Psoas muscle (tissue), 8 donors: ENCODE measurements around the gene DAO. TPM values are rescaled to one million over a fixed set of nuclear protein-coding genes. Genes with fewer than 3 reads are reported as not detected.
A peak's percentile ranks its signal among the peaks of the same experiment; 100 is the strongest.

ENCODE experiments used
- ATAC-seq, 4 donors: fragments of 200-7000 bp; cut with Tn5 transposase; one replicate each; pipeline ENCODE4 v1.9.1; 2020; ENCODE audit warnings: moderate library complexity in 3 of 4, mild to moderate bottlenecking in 2 of 4
- DNase-seq, 2 donors: peaks; one replicate each; pipeline ENCODE4 v3.0.0-alpha.2; 2020
- H3K27ac ChIP-seq: fragments of 200-600 bp; one replicate; pipeline ENCODE4 v1.8.0; 2022
- H3K27me3 ChIP-seq, 3 donors: fragments of 200-600 bp in 1 of 3; one replicate each; pipeline versions ENCODE4 v1.6.1 to v1.8.0; 2013 to 2022; ENCODE audit warnings: low read length in 2 of 3, mild to moderate bottlenecking in 2 of 3, moderate library complexity in 1 of 3; ENCODE audit not compliant: insufficient read depth in 3 of 3
- H3K36me3 ChIP-seq, 2 donors: fragments of 200-600 bp in 1 of 2; one replicate each; pipeline versions ENCODE4 v1.6.1 to v1.8.0; 2013 to 2022; ENCODE audit warnings: low read depth in 1 of 2, mild to moderate bottlenecking in 1 of 2, moderate library complexity in 1 of 2; ENCODE audit not compliant: insufficient read depth in 1 of 2
- H3K4me1 ChIP-seq: fragments of 200-600 bp; one replicate; pipeline ENCODE4 v1.8.0; 2022
- H3K4me3 ChIP-seq: fragments of 200-600 bp; one replicate; pipeline ENCODE4 v1.8.0; 2022; ENCODE audit warnings: mild to moderate bottlenecking
- H3K9me3 ChIP-seq: fragments of 200-600 bp; one replicate; pipeline ENCODE4 v1.8.0; 2022
- CTCF ChIP-seq: fragments of 200-600 bp; IDR thresholded peaks from one replicate; pipeline ENCODE4 v1.8.0; 2022; ENCODE audit warnings: antibody characterized with exemption
- WGBS, 3 donors: extraction: QIAGEN DNeasy Blood & Tissue Kit; methylation state at CpG; one replicate each; pipeline versions ENCODE4 v1.1.6 to v1.1.7; 2013; 5-methylcytosine and 5-hydroxymethylcytosine counted together
- intact Hi-C, 2 donors: fragments of 100-400 bp; cut with DNase I; formaldehyde crosslinking; loops; one replicate each; pipeline versions ENCODE4 v1.11.0 to v1.14.2; 2022
- polyA plus RNA-seq, 3 donors: library from polyadenylated mRNA; stranded (reverse); fragments of 200-250 nt; gene quantifications; one replicate each; pipeline ENCODE4 v1.2.3, GENCODE V29; 2013
- total RNA-seq, 4 donors: library from RNA; stranded (reverse); fragmentation: NEBNext Ultra II Directional in 2 of 4; extraction: Animal tissue kit (Norgen Biotek cat#: 25700) in 2 of 4; gene quantifications; one replicate each; pipeline versions ENCODE4 v1.2.1 to v1.2.4, GENCODE V29; 2021 to 2023
- donor health status: healthy with polysubstance abuse.
- donor health status: DM: no; HTN: no; CAD: no; lungs with moderate emphysema.
- donor health status: Bipolar disorder and iron deficiency.
- donor health status: healthy.
- donor health status: DM: yes; HTN: yes; CAD: no.
- donor health status: DM: no; HTN: no; CAD: no.
- donor health status: DM: no; HTN: no; CAD: no.
- donor health status: DM: yes; HTN: yes; CAD: no.

The DAO gene
- total and polyA plus RNA-seq, 7 donors: not detected

- no peak for DNase-seq
- TF ChIP-seq CTCF: no peak
Observed at GRCh38 chr12:108855284-108856169, 24.4 kb upstream of the DAO start.

GRCh38 chr12:108856170-108856427 is 23.8 kb upstream of the DAO start:
- Histone ChIP-seq H3K4me1 (peaks cover 61% of the 10 kb centered on the region), H3K27ac (peak overlapping the region; percentile 100), H3K27me3 (no peaks in the 10 kb centered on the region), H3K36me3 (peaks cover 0 to 15% of the 10 kb centered on the region in 2 donors), H3K4me3 (peak overlapping the region; percentile 98), H3K9me3 (no peaks in the 10 kb centered on the region)
- intact Hi-C loops: loop anchor here (2.0 to 10.0 kb wide), 6 partner anchors 51 to 294 kb away; partner anchors contain the start of genes ISCU (in 2 of the 2), SART3 (in 2 of the 2), ALKBH2 (in 1 of the 2) and CORO1C (in 1 of the 2)
- TF ChIP-seq CTCF: no peak
- ATAC-seq (peak in 2 of 4 donors; percentile 20 to 33), DNase-seq (no peak)
- 19 to 30% (median 29%) methylated on average over 6 of the region's 6 CpGs for WGBS, 3 donors

More at GRCh38 chr12:108855284-108856169, 24.4 kb upstream of the DAO start:
- peaks cover 62% of the 10 kb centered on the region for H3K4me1 ChIP-seq
- intact Hi-C loops: loop anchor here (2.0 to 10.0 kb wide), 7 partner anchors 17 to 293 kb away; partner anchors contain the start of genes ISCU (in 2 of the 2), SART3 (in 2 of the 2), ALKBH2 (in 1 of the 2) and CORO1C (in 1 of the 2)
- H3K27ac ChIP-seq: peak overlapping the region; percentile 100
- 61 to 71% (median 70%) methylated on average over 12 of the region's 12 CpGs for WGBS, 3 donors
- H3K9me3 ChIP-seq: no peaks in the 10 kb centered on the region
- ATAC-seq: no peak
- peak overlapping the region; percentile 98 for H3K4me3 ChIP-seq
- H3K36me3 ChIP-seq: peaks cover 0 to 15% of the 10 kb centered on the region in 2 donors
- no peaks in the 10 kb centered on the region for H3K27me3 ChIP-seq

- Histone ChIP-seq H3K9me3 (no peaks in the 10 kb centered on the region), H3K4me1 (peaks cover 56% of the 10 kb centered on the region), H3K27me3 (no peaks in the 10 kb centered on the region), H3K27ac (peak overlapping the region; percentile 100), H3K36me3 (peaks cover 0 to 10% of the 10 kb centered on the region in 2 donors), H3K4me3 (peak overlapping the region; percentile 98)
- 0 to 2% (median 1%) methylated on average over 24 of the region's 24 CpGs for WGBS, 3 donors
- DNase-seq (peak; percentile 77 to 90), ATAC-seq (peak; percentile 44 to 62 (median 59))
- no peak for TF ChIP-seq CTCF
- intact Hi-C loops: loop anchor here (2.0 to 10.0 kb wide), 6 partner anchors 52 to 294 kb away; partner anchors contain the start of genes ISCU (in 2 of the 2), SART3 (in 2 of the 2), ALKBH2 (in 1 of the 2) and CORO1C (in 1 of the 2)
Observed at GRCh38 chr12:108856428-108857157, 23.3 kb upstream of the DAO start.

GRCh38 chr12:108857158-108857407 is 22.8 kb upstream of the DAO start:
- no peaks in the 10 kb centered on the region for H3K9me3 ChIP-seq
- 0 to 1% (median 1%) methylated on average over 17 to 30 of the region's 30 CpGs for WGBS, 3 donors
- H3K27ac ChIP-seq: peak overlapping the region; percentile 100
- intact Hi-C loops: loop anchor here (2.0 to 10.0 kb wide), 6 partner anchors 52 to 295 kb away; partner anchors contain the start of genes ISCU (in 2 of the 2), SART3 (in 2 of the 2), ALKBH2 (in 1 of the 2) and CORO1C (in 1 of the 2)
- ATAC-seq (peak; percentile 0 to 1 (median 0)), DNase-seq (peak in 1 of 2 donors; percentile 64)
- TF ChIP-seq CTCF: no peak
- peaks cover 0 to 6% of the 10 kb centered on the region in 2 donors for H3K36me3 ChIP-seq
- H3K4me3 ChIP-seq: peak overlapping the region; percentile 98
- H3K27me3 ChIP-seq: no peaks in the 10 kb centered on the region
- H3K4me1 ChIP-seq: peaks cover 51% of the 10 kb centered on the region
